Smooth muscle cell (in vitro differentiated cells): Measurements from ENCODE around the gene TDRD12. TPM values are rescaled to one million over a fixed set of nuclear protein-coding genes. Genes with fewer than 3 reads are reported as not detected.

Experiments
- DNase-seq: peaks from one replicate; lab custom pipeline; 2025; ENCODE audit not compliant: unreplicated experiment; lab: John Stamatoyannopoulos, UW
- H2AFZ ChIP-seq: fragments of 200-600 bp; sonication (generic); 2 replicates; pipeline ENCODE4 v1.6.0; 2016; ENCODE audit warnings: antibody characterized with exemption, low read depth, mild to moderate bottlenecking
- H3F3A ChIP-seq: fragments of 200-600 bp; sonication (generic); 2 replicates; pipeline ENCODE4 v1.6.0; 2017; ENCODE audit warnings: antibody characterized with exemption, low read depth
- H3K27ac ChIP-seq: fragments of 200-600 bp; sonication (generic); 2 replicates; pipeline ENCODE4 v1.5.1; 2016; ENCODE audit warnings: low read depth, mild to moderate bottlenecking
- H3K27me3 ChIP-seq: fragments of 200-600 bp; sonication (generic); 2 replicates; pipeline ENCODE4 v1.6.1; 2016; ENCODE audit warnings: low read depth, mild to moderate bottlenecking
- H3K36me3 ChIP-seq: fragments of 200-600 bp; sonication (generic); 2 replicates; pipeline ENCODE4 v1.5.1; 2016; ENCODE audit warnings: low read depth
- H3K4me1 ChIP-seq: fragments of 200-600 bp; sonication (generic); 2 replicates; pipeline ENCODE4 v1.5.1; 2016; ENCODE audit warnings: low read depth
- H3K4me2 ChIP-seq: fragments of 200-600 bp; sonication (generic); 2 replicates; pipeline ENCODE4 v1.6.0; 2016; ENCODE audit warnings: mild to moderate bottlenecking
- H3K4me3 ChIP-seq: fragments of 200-600 bp; sonication (generic); 2 replicates; pipeline ENCODE4 v1.5.1; 2016; ENCODE audit warnings: mild to moderate bottlenecking
- H3K79me2 ChIP-seq: fragments of 200-600 bp; sonication (generic); 2 replicates; pipeline ENCODE4 v1.6.0; 2016; ENCODE audit warnings: low read depth, mild to moderate bottlenecking
- H3K9ac ChIP-seq: fragments of 200-600 bp; sonication (generic); 2 replicates; pipeline ENCODE4 v1.6.0; 2016; ENCODE audit warnings: low read depth
- H3K9me3 ChIP-seq: fragments of 200-600 bp; sonication (generic); replicated peaks from 2 replicates; pipeline ENCODE4 v1.5.1; 2016; ENCODE audit warnings: low read depth
- H4K20me1 ChIP-seq: fragments of 200-600 bp; sonication (generic); 2 replicates; pipeline ENCODE4 v1.6.0; 2016; ENCODE audit warnings: low read depth
- CTCF ChIP-seq: fragments of 200-600 bp; sonication (generic); IDR thresholded peaks from 2 replicates; pipeline ENCODE4 v1.5.1; 2017; ENCODE audit warnings: borderline replicate concordance, mild to moderate bottlenecking, antibody characterized with exemption; ENCODE audit not compliant: insufficient read depth, poor library complexity, severe bottlenecking
- WGBS: methylation state at CpG from one replicate; pipeline ENCODE4 v1.1.7; 2016; ENCODE audit warnings: low lambda C conversion rate; 5-methylcytosine and 5-hydroxymethylcytosine counted together
- polyA plus RNA-seq: library from polyadenylated mRNA; unstranded; fragments of >200 nt; fragmentation: Nextera tagmentation; extraction: Ambion mirVana; gene quantifications from 2 replicates; pipeline ENCODE4 v1.2.1, GENCODE V29; 2016
- total RNA-seq: library from RNA; depleted of rRNA; stranded (reverse); fragments of >200 nt; gene quantifications from 2 replicates; pipeline ENCODE4 v1.2.3, GENCODE V29; 2014

The TDRD12 gene
- total and polyA plus RNA-seq, 2 experiments from 2014 or later = 0.05 to 1.1 TPM

DNA sequence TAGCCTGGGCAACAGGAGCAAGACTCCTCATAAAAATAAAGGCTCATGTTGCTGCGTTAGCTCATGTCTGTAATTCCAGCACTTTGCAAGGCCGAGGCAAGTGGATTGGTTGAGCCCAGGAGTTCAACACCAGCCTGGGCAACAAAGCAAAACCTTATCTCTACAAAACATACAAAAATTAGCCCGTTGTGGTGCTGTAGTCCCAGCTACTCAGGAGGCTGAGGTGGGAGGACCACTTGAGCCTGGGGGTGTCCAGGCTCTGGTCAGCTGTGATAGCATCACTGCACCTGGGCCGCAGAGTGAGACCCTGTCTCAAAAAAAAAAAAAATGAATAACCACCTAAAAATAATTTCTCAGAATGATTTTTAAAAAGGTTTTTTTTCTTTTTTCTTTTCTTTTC lies 31.9 kb upstream of the TDRD12 start:
- H3K79me2 ChIP-seq = peaks cover 8% of the 10 kb centered on the region
- H2AFZ ChIP-seq = no peak overlapping the region
- no peaks in the 10 kb centered on the region for H3K36me3 ChIP-seq
- H3F3A ChIP-seq = peaks cover 9% of the 10 kb centered on the region
- no peak overlapping the region for H3K4me2 ChIP-seq
- no peaks in the 10 kb centered on the region for H3K27me3 ChIP-seq
- H3K9me3 ChIP-seq = no peaks in the 10 kb centered on the region
- no peak for TF ChIP-seq CTCF
- H3K4me1 ChIP-seq = peaks cover 5% of the 10 kb centered on the region
- 92% methylated on average over 4 of the region's 4 CpGs for WGBS
- no peak overlapping the region for H3K4me3 ChIP-seq
- H3K9ac ChIP-seq = no peak overlapping the region
- H3K27ac ChIP-seq = no peak overlapping the region
- no peaks in the 10 kb centered on the region for H4K20me1 ChIP-seq
- no peak for DNase-seq

DNA sequence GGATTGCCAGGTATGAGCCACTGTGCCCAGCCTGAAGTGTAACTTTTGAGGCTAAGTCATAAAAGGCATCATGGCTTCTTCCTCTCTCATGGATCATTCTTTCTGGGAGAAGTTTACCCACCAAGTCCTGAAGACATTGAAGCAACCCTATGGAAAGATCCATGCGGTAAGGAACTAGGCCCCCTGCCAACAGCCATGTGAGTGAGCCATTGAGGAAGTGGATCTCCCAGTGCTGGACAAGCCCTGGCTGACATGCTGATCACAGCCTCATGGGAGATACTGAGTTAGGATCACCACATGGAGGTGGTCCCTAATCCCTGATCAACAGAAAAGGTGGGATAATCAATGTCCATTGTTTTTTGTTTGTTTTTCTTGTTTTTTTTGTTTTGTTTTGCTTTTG lies 31.3 kb upstream of the TDRD12 start:
- Histone ChIP-seq H3K27ac (no peak overlapping the region), H3K79me2 (peaks cover 14% of the 10 kb centered on the region), H3K9me3 (no peaks in the 10 kb centered on the region), H3K36me3 (no peaks in the 10 kb centered on the region), H3K4me3 (no peak overlapping the region), H3K27me3 (no peaks in the 10 kb centered on the region), H3F3A (peaks cover 9% of the 10 kb centered on the region), H3K4me1 (peaks cover 9% of the 10 kb centered on the region), H3K4me2 (no peak overlapping the region), H3K9ac (no peak overlapping the region), H2AFZ (no peak overlapping the region), H4K20me1 (no peaks in the 10 kb centered on the region)
- DNase-seq = no peak
- TF ChIP-seq CTCF = no peak
- 96% methylated on average over 1 of the region's 1 CpG for WGBS

- no peak for TF ChIP-seq CTCF
- H3K9ac ChIP-seq = peak within 1 kb of the TSS; percentile 55
- H3K9me3 ChIP-seq = no peaks in the 10 kb centered on the region
- peak; percentile 52 for DNase-seq
- peak within 1 kb of the TSS; percentile 37 for H3K27ac ChIP-seq
- peaks cover 9% of the 10 kb centered on the region for H3F3A ChIP-seq
- peak within 1 kb of the TSS; percentile 79 for H2AFZ ChIP-seq
- peaks cover 39% of the 10 kb centered on the region for H3K79me2 ChIP-seq
- peaks cover 27% of the 10 kb centered on the region for H4K20me1 ChIP-seq
- H3K36me3 ChIP-seq = no peaks in the 10 kb centered on the region
- H3K27me3 ChIP-seq = no peaks in the 10 kb centered on the region
- H3K4me3 ChIP-seq = peak within 1 kb of the TSS; percentile 68
- H3K4me2 ChIP-seq = peak within 1 kb of the TSS; percentile 94
- peaks cover 14% of the 10 kb centered on the region for H3K4me1 ChIP-seq
- 17% methylated on average over 32 of the region's 32 CpGs for WGBS
These were observed 28.1 kb upstream of the TDRD12 start, which contains the start of gene NUDT19 for GRCh38 chr19:32691291-32691951. Gene NUDT19, plus strand, starts transcription at chr19:32691821. Its CDS starts 140 bp downstream, at chr19:32691961.
